ENCODE measurements around the gene AUNIP.

Gene AUNIP

GRCh38 chr1:25858906-25859789 lies at the start of gene AUNIP:
AUNIP (minus strand) TSS chr1:25859457; CDS start chr1:25859357, 100 bp downstream.
- no peaks in the 10 kb centered on the region for H4K20me1 ChIP-seq (ENCODE audit: insufficient read depth, low read length)
- H3K9ac ChIP-seq (ENCODE audit: low read length), result peak within 1 kb of the TSS; percentile 93
- peaks cover 14% of the 10 kb centered on the region for H3K79me2 ChIP-seq (ENCODE audit: insufficient read depth, low read length)
- peaks cover 13% of the 10 kb centered on the region for H3K4me1 ChIP-seq (ENCODE audit: insufficient read depth, low read length, severe bottlenecking)
- no peaks in the 10 kb centered on the region for H3F3A ChIP-seq (ENCODE audit: insufficient read depth, low read length)
- H3K4me2 ChIP-seq (ENCODE audit: low read length), result peak within 1 kb of the TSS; percentile 100
- H2AFZ ChIP-seq (ENCODE audit: low read length), result peak within 1 kb of the TSS; percentile 68; the same call in 1 of the 2 replicates
- no peaks in the 10 kb centered on the region; the same call in 1 of the 2 replicates for H3K36me3 ChIP-seq (ENCODE audit: insufficient read depth, low read length)
- no peaks in the 10 kb centered on the region for H3K9me3 ChIP-seq (ENCODE audit: low read length)
- no peaks in the 10 kb centered on the region for H3K27me3 ChIP-seq (ENCODE audit: insufficient read depth, low read length)
- H3K27ac ChIP-seq (ENCODE audit: low read depth, low read length, poor library complexity, severe bottlenecking), result peak within 1 kb of the TSS; percentile 20
- H3K4me3 ChIP-seq (ENCODE audit: low read depth, low read length, poor library complexity, severe bottlenecking), result peak within 1 kb of the TSS; percentile 97
- TF ChIP-seq CTCF (IDR thresholded peaks at IDR 0.05; ENCODE audit: low read length) (no peak), EZH2 (IDR thresholded peaks at IDR 0.05; ENCODE audit: borderline replicate concordance, low read length) (no peak)
- H3K9me2 ChIP-seq (ENCODE audit: low read depth, low read length), result no peaks in the 10 kb centered on the region

GRCh38 chr1:25909040-25909439 lies 49.8 kb upstream of the AUNIP start:
- no peaks in the 10 kb centered on the region for H3K9me3 ChIP-seq (ENCODE audit: low read length)
- no peak overlapping the region for H3K9ac ChIP-seq (ENCODE audit: low read length)
- peaks cover 13% of the 10 kb centered on the region for H3K79me2 ChIP-seq (ENCODE audit: insufficient read depth, low read length)
- peaks cover 12% of the 10 kb centered on the region for H3K36me3 ChIP-seq (ENCODE audit: insufficient read depth, low read length)
- H3K27ac ChIP-seq (ENCODE audit: low read depth, low read length, poor library complexity, severe bottlenecking), result no peak overlapping the region
- no peaks in the 10 kb centered on the region for H3F3A ChIP-seq (ENCODE audit: insufficient read depth, low read length)
- no peaks in the 10 kb centered on the region for H3K9me2 ChIP-seq (ENCODE audit: low read depth, low read length)
- no peaks in the 10 kb centered on the region for H3K27me3 ChIP-seq (ENCODE audit: insufficient read depth, low read length)
- TF ChIP-seq EZH2 (IDR thresholded peaks at IDR 0.05; ENCODE audit: borderline replicate concordance, low read length) (no peak), CTCF (IDR thresholded peaks at IDR 0.05; ENCODE audit: low read length) (no peak)
- H3K4me1 ChIP-seq (ENCODE audit: insufficient read depth, low read length, severe bottlenecking), result peaks cover 22% of the 10 kb centered on the region
- no peak overlapping the region for H3K4me3 ChIP-seq (ENCODE audit: low read depth, low read length, poor library complexity, severe bottlenecking)
- H4K20me1 ChIP-seq (ENCODE audit: insufficient read depth, low read length), result no peaks in the 10 kb centered on the region
- peak overlapping the region; percentile 80; the same call in 1 of the 2 replicates for H2AFZ ChIP-seq (ENCODE audit: low read length)
- no peak overlapping the region for H3K4me2 ChIP-seq (ENCODE audit: low read length)

GRCh38 chr1:25908161-25908560 lies 48.9 kb upstream of the AUNIP start:
- Histone ChIP-seq H3K4me3 (ENCODE audit: low read depth, low read length, poor library complexity, severe bottlenecking) (no peak overlapping the region), H3K9me3 (ENCODE audit: low read length) (no peaks in the 10 kb centered on the region), H2AFZ (ENCODE audit: low read length) (no peak overlapping the region), H3K4me1 (ENCODE audit: insufficient read depth, low read length, severe bottlenecking) (peaks cover 28% of the 10 kb centered on the region), H3K79me2 (ENCODE audit: insufficient read depth, low read length) (peaks cover 22% of the 10 kb centered on the region), H3K9ac (ENCODE audit: low read length) (no peak overlapping the region), H3K27ac (ENCODE audit: low read depth, low read length, poor library complexity, severe bottlenecking) (no peak overlapping the region), H3F3A (ENCODE audit: insufficient read depth, low read length) (no peaks in the 10 kb centered on the region; the same call in 1 of the 2 replicates), H3K9me2 (ENCODE audit: low read depth, low read length) (no peaks in the 10 kb centered on the region), H3K4me2 (ENCODE audit: low read length) (no peak overlapping the region), H3K27me3 (ENCODE audit: insufficient read depth, low read length) (no peaks in the 10 kb centered on the region), H4K20me1 (ENCODE audit: insufficient read depth, low read length) (no peaks in the 10 kb centered on the region), H3K36me3 (ENCODE audit: insufficient read depth, low read length) (peaks cover 21% of the 10 kb centered on the region)
- no peak for TF ChIP-seq EZH2 (IDR thresholded peaks at IDR 0.05; ENCODE audit: borderline replicate concordance, low read length)
- no peak for TF ChIP-seq CTCF (IDR thresholded peaks at IDR 0.05; ENCODE audit: low read length)
